A549 (cell line): ENCODE data around the gene RBM39. TPM values are rescaled to one million over a fixed set of nuclear protein-coding genes. Genes with fewer than 3 reads are reported as not detected.

Experiments
- ATAC-seq, 2 experiments: fragments of 200-7000 bp in 1 of 2; fragments of >200 bp in 1 of 2; cut with Nextera tagmentation in 1 of 2; cut with Tn5 transposase in 1 of 2; 3 replicates each; pipeline versions ENCODE4 v1.8.0 to v1.9.1; 2018 to 2020; ENCODE audit warnings: mild to moderate bottlenecking in 1 of 2, moderate library complexity in 1 of 2
- CTCF ChIA-PET: fragments of 300-600 bp; sonication (Branson Sonifier 250); formaldehyde crosslinking; extraction: SDS; loops from one replicate; lab custom pipeline; 2021; ENCODE audit warnings: antibody characterized with exemption, inconsistent platforms; lab: Yijun Ruan, JAX
- POLR2A ChIA-PET: fragments of 350-600 bp; formaldehyde crosslinking; extraction: SDS; loops from one replicate; lab custom pipeline; 2021; ENCODE audit warnings: antibody characterized with exemption, inconsistent platforms; lab: Yijun Ruan, JAX
- DNase-seq, 2 experiments: peaks; one replicate each; pipeline versions ENCODE4 v3.0.0 to v3.0.0-alpha.2; 2011 to 2016; ENCODE audit warnings: low read depth in 1 of 2, low spot score in 1 of 2
- FAIRE-seq: peaks from 2 replicates; lab custom pipeline; 2011; peaks lifted over from hg19 to GRCh38; lab: Jason Lieb, UNC
- H3K27ac ChIP-seq, 2 experiments: fragments of >200 bp; sonication (Bioruptor Twin); formaldehyde crosslinking; 3 replicates each; pipeline ENCODE4 v1.5.1; 2016 to 2017
- H3K4me1 ChIP-seq: fragments of >200 bp; sonication (Bioruptor Twin); formaldehyde crosslinking; 3 replicates; pipeline ENCODE4 v1.6.1; 2016
- H3K4me2 ChIP-seq: fragments of >200 bp; sonication (Bioruptor Twin); formaldehyde crosslinking; 3 replicates; pipeline ENCODE4 v1.6.1; 2016
- H3K4me3 ChIP-seq: fragments of >200 bp; sonication (Bioruptor Twin); formaldehyde crosslinking; 3 replicates; pipeline ENCODE4 v1.5.1; 2016
- H3K9me3 ChIP-seq: fragments of >200 bp; sonication (Bioruptor Twin); formaldehyde crosslinking; 3 replicates; pipeline ENCODE4 v1.6.1; 2016
- BHLHE40 ChIP-seq: IDR thresholded peaks from 2 replicates; pipeline ENCODE4 v1.6.1; 2012; ENCODE audit warnings: low read depth, low read length, inconsistent platforms
- CBX8 ChIP-seq: fragments of 200-600 bp; sonication (generic); IDR thresholded peaks from 2 replicates; pipeline ENCODE4 v1.6.1; 2016
- CEBPB ChIP-seq, 2 experiments: fragments of >200 bp in 1 of 2; sonication (Bioruptor Twin) in 1 of 2; formaldehyde crosslinking in 1 of 2; IDR thresholded peaks; 2 replicates each; pipeline ENCODE4 v1.6.1; 2012 to 2016
- CHD4 ChIP-seq: fragments of 200-600 bp; sonication (generic); IDR thresholded peaks from 2 replicates; pipeline ENCODE4 v1.6.1; 2016; ENCODE audit warnings: antibody characterized with exemption, mild to moderate bottlenecking, borderline replicate concordance
- E2F6 ChIP-seq: IDR thresholded peaks from 2 replicates; pipeline ENCODE4 v1.6.1; 2012; ENCODE audit warnings: low read depth, borderline replicate concordance
- EHF ChIP-seq: fragments of 250-450 bp; sonication (Bioruptor Pico); IDR thresholded peaks from 2 replicates; pipeline ENCODE4 v1.5.0; 2020; ENCODE audit warnings: mild to moderate bottlenecking
- FOSL2 ChIP-seq, 2 experiments: fragments of 450-650 bp in 1 of 2; fragments of >200 bp in 1 of 2; sonication (Bioruptor Twin) in 1 of 2; formaldehyde crosslinking; IDR thresholded peaks; 2 replicates each; pipeline versions ENCODE4 v1.5.0 to v1.6.1; 2016 to 2020; ENCODE audit warnings: mild to moderate bottlenecking in 1 of 2, moderate library complexity in 1 of 2
- HEYL ChIP-seq: fragments of 250-450 bp; sonication (Bioruptor Pico); IDR thresholded peaks from 2 replicates; pipeline ENCODE4 v1.8.0; 2021; ENCODE audit warnings: mild to moderate bottlenecking, moderate library complexity
- HMGXB4 ChIP-seq: fragments of 250-450 bp; sonication (Bioruptor Pico); IDR thresholded peaks from 2 replicates; pipeline ENCODE4 v1.5.0; 2021; ENCODE audit warnings: mild to moderate bottlenecking, moderate library complexity, borderline replicate concordance
- HOXB13 ChIP-seq: fragments of 250-450 bp; sonication (Bioruptor Pico); IDR thresholded peaks from 2 replicates; pipeline ENCODE4 v1.5.0; 2020; ENCODE audit warnings: low read depth, mild to moderate bottlenecking, moderate library complexity
- JUNB ChIP-seq: fragments of >200 bp; sonication (Bioruptor Twin); formaldehyde crosslinking; IDR thresholded peaks from 2 replicates; pipeline ENCODE4 v1.6.1; 2016
- KDM1A ChIP-seq: fragments of 200-600 bp; sonication (generic); IDR thresholded peaks from 2 replicates; pipeline ENCODE4 v1.6.1; 2016; ENCODE audit warnings: low read depth, mild to moderate bottlenecking
- RARB ChIP-seq: fragments of 250-450 bp; sonication (Bioruptor Pico); IDR thresholded peaks from 2 replicates; pipeline ENCODE4 v1.8.0; 2021; ENCODE audit warnings: mild to moderate bottlenecking, moderate library complexity
- RCOR1 ChIP-seq: fragments of 150-350 bp; IDR thresholded peaks from 2 replicates; pipeline ENCODE4 v1.6.1; 2014; ENCODE audit warnings: antibody characterized with exemption, low read length, low read depth
- TP53 ChIP-seq: fragments of 250-450 bp; sonication (Bioruptor Pico); IDR thresholded peaks from 2 replicates; pipeline ENCODE4 v1.5.0; 2021; ENCODE audit warnings: mild to moderate bottlenecking, moderate library complexity
- USF2 ChIP-seq: fragments of 450-650 bp; IDR thresholded peaks from 2 replicates; pipeline ENCODE4 v1.6.1; 2014; ENCODE audit warnings: antibody characterized with exemption
- ZC3H11A ChIP-seq: fragments of 450-650 bp; IDR thresholded peaks from 2 replicates; pipeline ENCODE4 v1.6.1; 2014; ENCODE audit warnings: antibody characterized with exemption, mild to moderate bottlenecking
- ZSCAN20 ChIP-seq: fragments of 250-450 bp; sonication (Bioruptor Pico); IDR thresholded peaks from 2 replicates; pipeline ENCODE4 v1.8.0; 2022; ENCODE audit warnings: mild to moderate bottlenecking, moderate library complexity
- WGBS: methylation state at CpG from one replicate; pipeline ENCODE4 v1.1.6; 2017; ENCODE audit errors: missing lambda C conversion rate; 5-methylcytosine and 5-hydroxymethylcytosine counted together
- polyA plus RNA-seq, 4 experiments: library from polyadenylated mRNA; depleted of rRNA in 3 of 4; stranded (reverse); fragments of >200 nt; fragmentation: RNase III in 1 of 4; extraction: RNeasy Plus Mini Kit Qiagen cat#74134 plus additional on column Dnase treatment in 1 of 4; gene quantifications; 2 replicates in 3 of 4; 3 replicates in 1 of 4; pipeline ENCODE4 v1.2.3, GENCODE V29; 2011 to 2017

RBM39 gene
- polyA plus RNA-seq, 2 of the 4 experiments (the other 2 are of a cell fraction): 127 to 212 TPM

GRCh38 chr20:35680452-35681183, 61.4 kb downstream of the RBM39 start:
- TF ChIP-seq CHD4 (no peak), RCOR1 (no peak), KDM1A (no peak), CEBPB (IDR thresholded peaks at IDR 0.05) (no peak), TP53 (CRISPR knock-in tag) (no peak), HMGXB4 (CRISPR knock-in tag) (no peak)
- Histone ChIP-seq H3K27ac (no peak overlapping the region), H3K9me3 (no peaks in the 10 kb centered on the region), H3K4me3 (no peak overlapping the region), H3K4me1 (no peaks in the 10 kb centered on the region), H3K4me2 (no peak overlapping the region)
- ChIA-PET POLR2A (no interaction called here), CTCF (interaction anchor here (0.6 to 0.9 kb wide), 2 partner anchors 173 to 216 kb away, joined by 3 to 4 read pairs; no protein-coding TSS in a partner anchor)
- 93% methylated on average over 4 of the region's 4 CpGs for WGBS
- FAIRE-seq (no peak), ATAC-seq (no peak), DNase-seq (no peak)

- Histone ChIP-seq H3K4me3 (no peak overlapping the region), H3K4me1 (no peaks in the 10 kb centered on the region), H3K9me3 (no peaks in the 10 kb centered on the region), H3K4me2 (no peak overlapping the region), H3K27ac (no peak overlapping the region)
- DNase-seq: no peak
- ChIA-PET POLR2A (no interaction called here), CTCF (interaction anchor here (0.8 kb wide), 1 partner anchor 280 kb away, joined by 3 read pairs; the partner anchor contains the start of gene SCAND1)
- TF ChIP-seq ZC3H11A (no peak), EHF (no peak), E2F6 (no peak), JUNB (no peak), KDM1A (no peak), FOSL2 (IDR thresholded peaks at IDR 0.05) (no peak), FOSL2 (CRISPR knock-in tag; IDR thresholded peaks at IDR 0.05) (no peak), HEYL (CRISPR knock-in tag) (no peak), HMGXB4 (CRISPR knock-in tag) (no peak), USF2 (no peak), CBX8 (no peak), ZSCAN20 (CRISPR knock-in tag) (no peak), BHLHE40 (no peak), RARB (CRISPR knock-in tag) (no peak), HOXB13 (CRISPR knock-in tag) (no peak)
- 95% methylated on average over 8 of the region's 8 CpGs for WGBS
- FAIRE-seq: no peak
- ATAC-seq: 0 out of 6 replicates have a peak, but pooled peaks of 1 of the 2 experiments have one; percentile 34
Measured at GRCh38 chr20:35674921-35675320, 67.1 kb downstream of the RBM39 start.
